Uterus (tissue), 2 donors: Measurements from ENCODE around the gene PUM2.

Experiments
- POLR2A ChIP-seq, 2 donors: fragments of 450-650 bp; IDR thresholded peaks; one replicate each; pipeline ENCODE4 v1.6.1; 2016; ENCODE audit warnings: antibody characterized with exemption in 2 of 2, mild to moderate bottlenecking in 1 of 2, moderate library complexity in 1 of 2
- TF ChIP-seq, protein P1 (sequence below), 4 experiments: fragments of 200-600 bp in 2 of 4; fragments of 450-650 bp in 2 of 4; sonication (generic) in 2 of 4; IDR thresholded peaks; one replicate each; pipeline ENCODE4 v1.5.1; 2016 to 2019; ENCODE audit warnings: antibody characterized with exemption in 4 of 4, mild to moderate bottlenecking in 2 of 4, moderate library complexity in 1 of 4

DNA sequence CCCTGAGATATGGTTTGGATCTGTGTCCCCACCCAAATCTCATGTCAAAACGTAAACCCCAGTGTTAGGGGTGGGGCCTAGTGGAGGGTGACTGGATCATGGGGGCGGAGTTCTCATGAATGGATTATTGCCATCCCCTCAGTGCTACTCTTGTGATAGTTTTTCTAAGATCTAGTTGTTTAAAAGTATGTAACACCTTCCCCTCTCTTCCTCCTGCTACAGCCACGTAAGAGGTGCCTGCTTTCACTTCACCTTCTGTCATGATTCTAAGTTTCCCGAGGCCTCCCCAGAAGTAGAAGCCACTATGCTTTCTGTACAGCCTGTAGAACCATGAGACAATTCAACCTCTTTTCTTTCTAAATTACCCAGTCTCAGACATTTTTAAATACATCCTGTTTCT is 16.9 kb downstream of the PUM2 start:
- TF ChIP-seq, protein P1, sequence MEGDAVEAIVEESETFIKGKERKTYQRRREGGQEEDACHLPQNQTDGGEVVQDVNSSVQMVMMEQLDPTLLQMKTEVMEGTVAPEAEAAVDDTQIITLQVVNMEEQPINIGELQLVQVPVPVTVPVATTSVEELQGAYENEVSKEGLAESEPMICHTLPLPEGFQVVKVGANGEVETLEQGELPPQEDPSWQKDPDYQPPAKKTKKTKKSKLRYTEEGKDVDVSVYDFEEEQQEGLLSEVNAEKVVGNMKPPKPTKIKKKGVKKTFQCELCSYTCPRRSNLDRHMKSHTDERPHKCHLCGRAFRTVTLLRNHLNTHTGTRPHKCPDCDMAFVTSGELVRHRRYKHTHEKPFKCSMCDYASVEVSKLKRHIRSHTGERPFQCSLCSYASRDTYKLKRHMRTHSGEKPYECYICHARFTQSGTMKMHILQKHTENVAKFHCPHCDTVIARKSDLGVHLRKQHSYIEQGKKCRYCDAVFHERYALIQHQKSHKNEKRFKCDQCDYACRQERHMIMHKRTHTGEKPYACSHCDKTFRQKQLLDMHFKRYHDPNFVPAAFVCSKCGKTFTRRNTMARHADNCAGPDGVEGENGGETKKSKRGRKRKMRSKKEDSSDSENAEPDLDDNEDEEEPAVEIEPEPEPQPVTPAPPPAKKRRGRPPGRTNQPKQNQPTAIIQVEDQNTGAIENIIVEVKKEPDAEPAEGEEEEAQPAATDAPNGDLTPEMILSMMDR (IDR thresholded peaks at IDR 0.05): no peak
- no peak for TF ChIP-seq POLR2A (IDR thresholded peaks at IDR 0.05)
